H4 (cell line): Measurements from ENCODE around the gene P2RX1. TPM values are rescaled to one million over a fixed set of nuclear protein-coding genes. Genes with fewer than 3 reads are reported as not detected.

Source experiments
- DNase-seq: peaks from one replicate; pipeline ENCODE4 v3.0.0-alpha.2; 2015; ENCODE audit warnings: low spot score
- total RNA-seq: library from RNA; depleted of rRNA; stranded (reverse); fragments of >200 nt; shearing (Covaris generic); gene quantifications from 2 replicates; pipeline ENCODE4 v1.2.3, GENCODE V29; 2014

Gene P2RX1
- total RNA-seq, 1 experiment from 2014 or later = not detected

- no peak for DNase-seq
Observed at GRCh38 chr17:3887804-3888203, 28.5 kb downstream of the P2RX1 start.

- no peak for DNase-seq
Observed at GRCh38 chr17:3887394-3887793, 28.9 kb downstream of the P2RX1 start.

GRCh38 chr17:3886776-3887175 lies 29.5 kb downstream of the P2RX1 start:
- no peak for DNase-seq

GRCh38 chr17:3885970-3886369 lies 30.3 kb downstream of the P2RX1 start:
- DNase-seq = no peak

GRCh38 chr17:3885271-3885670 lies 31.0 kb downstream of the P2RX1 start:
- no peak for DNase-seq

- DNase-seq = no peak
Observed at GRCh38 chr17:3884188-3884587, 32.1 kb downstream of the P2RX1 start.

- DNase-seq = no peak
Observed at GRCh38 chr17:3882276-3882675, 34.0 kb downstream of the P2RX1 start.

- DNase-seq = no peak
Observed at GRCh38 chr17:3880983-3881382, 35.3 kb downstream of the P2RX1 start.

- DNase-seq = no peak
Observed at GRCh38 chr17:3879591-3880417, 36.5 kb downstream of the P2RX1 start.

- DNase-seq = peak; percentile 14
Observed at GRCh38 chr17:3879186-3879585, 37.1 kb downstream of the P2RX1 start.

- DNase-seq = no peak
Observed at GRCh38 chr17:3877220-3877619, 39.0 kb downstream of the P2RX1 start.

GRCh38 chr17:3875317-3875716 lies 40.9 kb downstream of the P2RX1 start:
- no peak for DNase-seq

- no peak for DNase-seq
Observed at GRCh38 chr17:3873862-3874261, 42.4 kb downstream of the P2RX1 start.

- no peak for DNase-seq
Observed at GRCh38 chr17:3870871-3871306, 45.4 kb downstream of the P2RX1 start.

- DNase-seq = no peak
Observed at GRCh38 chr17:3867606-3868005, 48.7 kb downstream of the P2RX1 start.

- no peak for DNase-seq
Observed at GRCh38 chr17:3867106-3867505, 49.2 kb downstream of the P2RX1 start.

- no peak for DNase-seq
Observed at GRCh38 chr17:3866276-3866675, 50.0 kb downstream of the P2RX1 start.

GRCh38 chr17:3865176-3865575 lies 51.1 kb downstream of the P2RX1 start:
- no peak for DNase-seq

GRCh38 chr17:3864534-3864933 lies 51.7 kb downstream of the P2RX1 start:
- no peak for DNase-seq

- no peak for DNase-seq
Observed at GRCh38 chr17:3861761-3862681, 54.2 kb downstream of the P2RX1 start.

GRCh38 chr17:3860939-3861700 lies 55.1 kb downstream of the P2RX1 start:
- DNase-seq = no peak

GRCh38 chr17:3859940-3860339 lies 56.3 kb downstream of the P2RX1 start:
- DNase-seq = no peak
